SU-DHL-6 (cell line): ENCODE data around the gene TGM3.

Experiments
- H2AFZ ChIP-seq: fragments of 200-600 bp; sonication (generic); 2 replicates; pipeline ENCODE4 v1.6.1; 2014; ENCODE audit warnings: low read depth, mild to moderate bottlenecking, moderate library complexity, mixed read lengths, antibody characterized with exemption, low read length; ENCODE audit not compliant: severe bottlenecking
- H3F3A ChIP-seq: fragments of 200-600 bp; shearing (Covaris generic); 2 replicates; pipeline ENCODE4 v1.6.0; 2016; ENCODE audit warnings: antibody characterized with exemption, mild to moderate bottlenecking; ENCODE audit not compliant: insufficient read depth
- H3K27ac ChIP-seq: fragments of 200-600 bp; sonication (generic); 2 replicates; pipeline ENCODE4 v1.5.1; 2016; ENCODE audit warnings: low read depth, mild to moderate bottlenecking, low read length, moderate library complexity, mixed read lengths
- H3K27me3 ChIP-seq: fragments of 200-600 bp; sonication (generic), shearing (Covaris generic); 2 replicates; pipeline ENCODE4 v1.6.0; 2014; ENCODE audit warnings: mild to moderate bottlenecking, low read length
- H3K36me3 ChIP-seq: fragments of 200-600 bp; sonication (generic); 2 replicates; pipeline ENCODE4 v1.6.1; 2014; ENCODE audit warnings: mild to moderate bottlenecking, low read length, mixed read lengths
- H3K4me2 ChIP-seq: fragments of 300-600, 200-600 bp; shearing (Covaris generic), sonication (generic); 2 replicates; pipeline ENCODE4 v1.6.0; 2014; ENCODE audit warnings: low read length, low read depth, mild to moderate bottlenecking; ENCODE audit not compliant: poor library complexity, severe bottlenecking
- H3K4me3 ChIP-seq: fragments of 200-600 bp; sonication (generic); 2 replicates; pipeline ENCODE4 v1.5.1; 2014; ENCODE audit warnings: antibody characterized with exemption, low read length, mild to moderate bottlenecking, mixed read lengths; ENCODE audit not compliant: insufficient read depth, poor library complexity, severe bottlenecking
- H3K79me2 ChIP-seq: fragments of 200-600 bp; sonication (generic); 2 replicates; pipeline ENCODE4 v1.6.1; 2014; ENCODE audit warnings: mild to moderate bottlenecking, low read length, moderate library complexity; ENCODE audit not compliant: insufficient read depth
- H3K9ac ChIP-seq: fragments of 200-600 bp; sonication (generic); 2 replicates; pipeline ENCODE4 v1.7.0; 2014; ENCODE audit warnings: mild to moderate bottlenecking, low read length
- H3K9me2 ChIP-seq: fragments of 200-600 bp; sonication (generic); replicated peaks from 2 replicates; pipeline ENCODE4 v1.6.1; 2014; ENCODE audit warnings: low read length; ENCODE audit not compliant: insufficient read depth
- H3K9me3 ChIP-seq: fragments of 200-600 bp; sonication (generic); 2 replicates; pipeline ENCODE4 v1.6.1; 2014; ENCODE audit warnings: low read length, mixed read lengths; ENCODE audit not compliant: insufficient read depth
- H4K20me1 ChIP-seq: fragments of 200-600 bp; sonication (generic); 2 replicates; pipeline ENCODE4 v1.6.1; 2014; ENCODE audit warnings: low read depth, mild to moderate bottlenecking, antibody characterized with exemption, low read length, moderate library complexity, mixed read lengths
- EZH2phosphoT487 ChIP-seq: fragments of 200-600 bp; sonication (generic), shearing (Covaris generic); conservative IDR thresholded peaks from 2 replicates; pipeline ENCODE4 v1.6.1; 2018; ENCODE audit warnings: mild to moderate bottlenecking, antibody characterized with exemption, low read length, moderate library complexity, mixed read lengths
- TF ChIP-seq, protein P1 (sequence below): fragments of 200-600 bp; sonication (generic); IDR thresholded peaks from one replicate; pipeline ENCODE4 v1.5.1; 2017; ENCODE audit warnings: antibody characterized with exemption, mild to moderate bottlenecking, low read length, moderate library complexity; ENCODE audit not compliant: insufficient read depth, poor library complexity, severe bottlenecking

The TGM3 gene

DNA sequence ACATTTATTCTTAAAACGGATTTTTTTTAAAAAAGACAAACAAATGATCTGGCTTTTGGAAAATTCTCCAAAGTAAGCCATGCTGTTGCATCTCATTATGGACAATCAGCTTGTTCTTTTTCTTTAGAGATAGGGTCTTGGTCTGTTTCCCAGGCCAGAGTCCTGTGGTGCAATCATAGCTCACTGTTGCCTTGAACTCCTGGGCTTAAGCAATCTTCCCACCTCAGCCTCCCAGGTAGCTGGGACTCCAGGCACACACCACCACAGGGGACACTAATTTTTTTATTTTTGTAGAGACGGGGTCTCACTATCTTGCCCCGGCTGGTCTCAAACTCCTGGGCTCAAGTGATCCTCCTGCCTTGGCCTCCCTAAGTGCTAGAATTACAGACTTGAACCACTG lies 45.9 kb upstream of the TGM3 start:
- Histone ChIP-seq H2AFZ (no peak overlapping the region), H3K4me3 (no peak overlapping the region), H3F3A (no peaks in the 10 kb centered on the region), H3K9me2 (no peaks in the 10 kb centered on the region), H3K27me3 (no peaks in the 10 kb centered on the region), H3K9me3 (no peaks in the 10 kb centered on the region), H3K36me3 (no peaks in the 10 kb centered on the region), H3K4me2 (no peak overlapping the region), H4K20me1 (no peaks in the 10 kb centered on the region), H3K79me2 (no peaks in the 10 kb centered on the region), H3K27ac (no peak overlapping the region), H3K9ac (no peak overlapping the region)
- TF ChIP-seq EZH2phosphoT487: no peak
- TF ChIP-seq, protein P1, sequence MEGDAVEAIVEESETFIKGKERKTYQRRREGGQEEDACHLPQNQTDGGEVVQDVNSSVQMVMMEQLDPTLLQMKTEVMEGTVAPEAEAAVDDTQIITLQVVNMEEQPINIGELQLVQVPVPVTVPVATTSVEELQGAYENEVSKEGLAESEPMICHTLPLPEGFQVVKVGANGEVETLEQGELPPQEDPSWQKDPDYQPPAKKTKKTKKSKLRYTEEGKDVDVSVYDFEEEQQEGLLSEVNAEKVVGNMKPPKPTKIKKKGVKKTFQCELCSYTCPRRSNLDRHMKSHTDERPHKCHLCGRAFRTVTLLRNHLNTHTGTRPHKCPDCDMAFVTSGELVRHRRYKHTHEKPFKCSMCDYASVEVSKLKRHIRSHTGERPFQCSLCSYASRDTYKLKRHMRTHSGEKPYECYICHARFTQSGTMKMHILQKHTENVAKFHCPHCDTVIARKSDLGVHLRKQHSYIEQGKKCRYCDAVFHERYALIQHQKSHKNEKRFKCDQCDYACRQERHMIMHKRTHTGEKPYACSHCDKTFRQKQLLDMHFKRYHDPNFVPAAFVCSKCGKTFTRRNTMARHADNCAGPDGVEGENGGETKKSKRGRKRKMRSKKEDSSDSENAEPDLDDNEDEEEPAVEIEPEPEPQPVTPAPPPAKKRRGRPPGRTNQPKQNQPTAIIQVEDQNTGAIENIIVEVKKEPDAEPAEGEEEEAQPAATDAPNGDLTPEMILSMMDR: no peak

DNA sequence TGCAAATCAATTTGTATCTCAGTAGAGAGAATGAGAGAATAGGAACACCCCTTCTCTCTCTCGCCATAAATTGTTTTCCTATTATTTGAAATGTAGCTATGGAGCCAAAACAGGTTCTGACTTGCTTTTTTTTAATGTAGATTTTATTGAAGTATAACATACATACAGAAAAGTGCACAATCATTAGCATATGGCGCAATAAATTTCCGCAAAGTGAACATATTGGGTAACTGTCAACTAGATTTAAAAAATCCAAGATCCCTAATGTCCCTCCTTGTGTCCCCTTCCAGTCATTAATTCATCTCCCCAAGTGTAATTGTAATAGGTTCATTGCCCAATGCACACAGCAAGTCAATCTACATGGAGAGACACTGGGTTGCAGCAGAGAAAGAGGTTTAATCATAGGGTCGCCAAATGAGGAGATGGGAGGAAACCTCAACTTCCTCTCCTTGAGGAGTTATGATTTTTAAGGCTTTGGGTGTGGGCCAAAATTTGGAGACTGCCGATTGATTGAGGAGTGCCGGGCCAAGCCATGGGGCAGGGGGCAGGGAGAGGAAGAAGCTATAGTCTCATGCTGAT lies 43.3 kb upstream of the TGM3 start:
- Histone ChIP-seq H3K79me2 (no peaks in the 10 kb centered on the region), H3K27ac (no peak overlapping the region)

DNA sequence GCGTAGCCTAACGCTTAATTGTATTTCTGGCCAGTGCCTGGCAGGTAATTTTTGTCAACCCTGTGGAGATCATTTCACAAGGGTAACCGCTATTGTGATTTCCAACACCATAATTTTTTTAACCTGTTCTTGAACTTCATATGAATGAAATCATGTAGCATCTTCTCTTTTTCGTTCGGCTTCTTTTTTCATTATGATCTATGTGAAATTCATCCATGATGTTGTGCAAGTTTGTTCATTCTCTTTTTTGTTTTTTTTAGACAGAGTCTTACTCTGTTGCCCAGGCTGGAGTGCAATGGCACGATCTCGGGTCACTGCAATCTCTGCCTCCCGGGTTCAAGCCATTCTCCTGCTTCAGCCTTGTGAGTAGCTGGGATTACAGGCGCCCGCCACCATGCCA lies 42.5 kb upstream of the TGM3 start:
- Histone ChIP-seq H3K79me2 (no peaks in the 10 kb centered on the region), H3K4me2 (no peak overlapping the region), H3K9ac (no peak overlapping the region), H3F3A (no peaks in the 10 kb centered on the region), H3K27ac (no peak overlapping the region), H2AFZ (no peak overlapping the region), H3K9me3 (no peaks in the 10 kb centered on the region), H3K36me3 (no peaks in the 10 kb centered on the region), H3K27me3 (no peaks in the 10 kb centered on the region), H3K9me2 (no peaks in the 10 kb centered on the region), H4K20me1 (no peaks in the 10 kb centered on the region), H3K4me3 (no peak overlapping the region)
- no peak for TF ChIP-seq EZH2phosphoT487
- TF ChIP-seq, protein P1: no peak

More for the DNA sequence above, 43.3 kb upstream of the TGM3 start:
- H3F3A ChIP-seq: no peaks in the 10 kb centered on the region
- H3K9me2 ChIP-seq: no peaks in the 10 kb centered on the region
- no peaks in the 10 kb centered on the region for H3K9me3 ChIP-seq
- no peak overlapping the region for H2AFZ ChIP-seq
- no peak overlapping the region for H3K4me3 ChIP-seq
- no peak overlapping the region for H3K9ac ChIP-seq
- TF ChIP-seq, protein P1: no peak
- TF ChIP-seq EZH2phosphoT487: no peak
- H3K36me3 ChIP-seq: no peaks in the 10 kb centered on the region
- no peaks in the 10 kb centered on the region for H4K20me1 ChIP-seq
- H3K27me3 ChIP-seq: no peaks in the 10 kb centered on the region
- no peak overlapping the region for H3K4me2 ChIP-seq
